ENCODE results near the gene SLC25A24. TPM values are rescaled to one million over a fixed set of nuclear protein-coding genes. Genes with fewer than 3 reads are reported as not detected.
"Not testable (repeated sequence)": the region's sequence is repeated elsewhere in the genome, so short reads cannot be mapped to it uniquely, and the experiment has no call there.

SLC25A24 gene
- total RNA-seq, 1 experiment from 2014 or later, result 23.6 TPM

- H2AFZ ChIP-seq (ENCODE audit: low read depth, low read length, poor library complexity, severe bottlenecking); H3K27me3 ChIP-seq (ENCODE audit: insufficient read depth, low read length); H4K20me1 ChIP-seq (ENCODE audit: insufficient read depth); H3K4me2 ChIP-seq (ENCODE audit: low read length); H3K36me3 ChIP-seq (ENCODE audit: control insufficient read depth in 1 of 2, insufficient read depth in 2 of 2, low read length in 2 of 2); H3K9me3 ChIP-seq (ENCODE audit: control insufficient read depth in 1 of 2, insufficient read depth in 1 of 2, low read depth in 1 of 2, low read length in 2 of 2); H3K27ac ChIP-seq (ENCODE audit: low read depth, low read length); H3K9me2 ChIP-seq (ENCODE audit: insufficient read depth); H3K4me3 ChIP-seq (replicated peaks in 1 of 2; ENCODE audit: low read depth in 1 of 2, low read length in 2 of 2); H3K79me2 ChIP-seq (ENCODE audit: insufficient read depth, low read length); H3K9ac ChIP-seq (ENCODE audit: low read length); BruUV-seq (replicated peaks); intact Hi-C loops (cut with micrococcal nuclease); POLR2A ChIA-PET: not testable (repeated sequence)
- peak; percentile 15 for DNase-seq (ENCODE audit: low read depth, low spot score)
- ChIA-PET CTCF (interaction anchor here (0.8 to 1.3 kb wide), 2 partner anchors 14 to 346 kb away, joined by 3 to 5 read pairs; partner anchors contain the start of gene SLC25A24), RAD21 (ENCODE audit: low non-redundant PET in 1 of 2, low total read pairs in 2 of 2, uncharacterized antibody in 2 of 2, unreplicated experiment in 2 of 2) (interaction anchor here in 1 of 2 experiments (0.8 kb wide), 1 partner anchor 429 kb away, joined by 3 read pairs; no protein-coding TSS in a partner anchor)
- ATAC-seq, result peak; percentile 27; the same call in 1 of the 2 replicates
- TF ChIP-seq RAD21 (IDR thresholded peaks at IDR 0.05; ENCODE audit: low read depth) (peak; percentile 54), CTCF (IDR thresholded peaks at IDR 0.05 in 2 of 3, conservative IDR thresholded peaks at IDR 0.05 in 1 of 3; ENCODE audit: borderline replicate concordance in 1 of 3, insufficient read depth in 1 of 3, low read depth in 2 of 3, low read length in 2 of 3) (peak; percentile 30 to 56 (median 40); a peak in 4 of 6 replicates)
- H3K4me1 ChIP-seq (ENCODE audit: control insufficient read depth in 1 of 2, insufficient read depth in 2 of 2, low read length in 2 of 2), result peaks cover 2 to 17% of the 10 kb centered on the region in 2 experiments; a peak in 3 of 4 replicates
Observed at GRCh38 chr1:108214641-108215465, 14.7 kb upstream of the SLC25A24 start.

DNA sequence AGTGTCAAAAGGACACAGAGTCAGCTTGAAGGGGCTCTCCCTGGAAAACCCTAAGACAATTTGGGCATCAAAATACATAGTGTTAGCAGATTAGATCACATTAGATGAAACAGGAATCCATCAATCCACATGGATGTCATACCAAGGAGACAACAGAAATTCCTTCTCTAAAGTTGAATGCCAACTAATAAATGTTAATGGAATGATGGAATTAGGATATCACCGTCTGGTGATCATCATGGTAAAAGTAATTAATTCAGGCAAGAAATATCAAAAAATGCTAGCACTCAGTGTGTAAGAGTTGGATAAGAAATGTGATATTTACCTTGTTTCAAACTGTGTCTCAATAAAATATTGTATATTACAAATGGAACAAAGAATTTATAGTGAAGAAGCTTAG is 10.9 kb upstream of the SLC25A24 start:
- no peaks in the 10 kb centered on the region for H3K36me3 ChIP-seq (ENCODE audit: control insufficient read depth in 1 of 2, insufficient read depth in 2 of 2, low read length in 2 of 2)
- H4K20me1 ChIP-seq (ENCODE audit: insufficient read depth), result no peaks in the 10 kb centered on the region
- H3K9ac ChIP-seq (ENCODE audit: low read length), result no peak overlapping the region
- H3K27ac ChIP-seq (ENCODE audit: low read depth, low read length), result no peak overlapping the region
- no peak overlapping the region for H3K4me3 ChIP-seq (replicated peaks in 1 of 2; ENCODE audit: low read depth in 1 of 2, low read length in 2 of 2)
- no peaks in the 10 kb centered on the region; a peak in 1 of 4 replicates for H3K4me1 ChIP-seq (ENCODE audit: control insufficient read depth in 1 of 2, insufficient read depth in 2 of 2, low read length in 2 of 2)
- CTCF ChIA-PET, result interaction anchor here (1.3 kb wide), 1 partner anchor 10 kb away, joined by 3 read pairs; no protein-coding TSS in a partner anchor
- TF ChIP-seq FOSL1 (IDR thresholded peaks at IDR 0.05; ENCODE audit: low read depth) (no peak), SRF (IDR thresholded peaks at IDR 0.05; ENCODE audit: low read depth) (no peak)
- no peak for ATAC-seq
- H3K27me3 ChIP-seq (ENCODE audit: insufficient read depth, low read length), result peaks cover 9% of the 10 kb centered on the region; the same call in 1 of the 2 replicates
- no peak overlapping the region for H2AFZ ChIP-seq (ENCODE audit: low read depth, low read length, poor library complexity, severe bottlenecking)
- BruUV-seq (replicated peaks), result no TSS peak
- no peaks in the 10 kb centered on the region for H3K9me2 ChIP-seq (ENCODE audit: insufficient read depth)
- no peaks in the 10 kb centered on the region for H3K79me2 ChIP-seq (ENCODE audit: insufficient read depth, low read length)
- intact Hi-C loops (cut with micrococcal nuclease), result no loop called here
- no peak for DNase-seq (ENCODE audit: low read depth, low spot score)
- RAD21 ChIA-PET (ENCODE audit: low non-redundant PET in 1 of 2, low total read pairs in 2 of 2, uncharacterized antibody in 2 of 2, unreplicated experiment in 2 of 2), result no interaction called here
- H3K4me2 ChIP-seq (ENCODE audit: low read length), result no peak overlapping the region
- no peaks in the 10 kb centered on the region for H3K9me3 ChIP-seq (ENCODE audit: control insufficient read depth in 1 of 2, insufficient read depth in 1 of 2, low read depth in 1 of 2, low read length in 2 of 2)
- POLR2A ChIA-PET, result interaction anchor here (1.6 kb wide), 1 partner anchor 11 kb away, joined by 9 read pairs; the partner anchor contains the start of gene SLC25A24
